Stimulated activated CD4-positive, alpha-beta T cell treated with anti-CD3 and anti-CD28 coated beads, Interleukin-4, amount 100 ng/mL, for 1 hour (primary cell): ENCODE measurements around the gene GPR180.
"Not testable (repeated sequence)": the region's sequence is repeated elsewhere in the genome, so short reads cannot be mapped to it uniquely, and the experiment has no call there.

ENCODE experiments used
- DNase-seq: peaks from one replicate; pipeline ENCODE4 v3.0.0-alpha.2; 2020

Gene GPR180

DNA sequence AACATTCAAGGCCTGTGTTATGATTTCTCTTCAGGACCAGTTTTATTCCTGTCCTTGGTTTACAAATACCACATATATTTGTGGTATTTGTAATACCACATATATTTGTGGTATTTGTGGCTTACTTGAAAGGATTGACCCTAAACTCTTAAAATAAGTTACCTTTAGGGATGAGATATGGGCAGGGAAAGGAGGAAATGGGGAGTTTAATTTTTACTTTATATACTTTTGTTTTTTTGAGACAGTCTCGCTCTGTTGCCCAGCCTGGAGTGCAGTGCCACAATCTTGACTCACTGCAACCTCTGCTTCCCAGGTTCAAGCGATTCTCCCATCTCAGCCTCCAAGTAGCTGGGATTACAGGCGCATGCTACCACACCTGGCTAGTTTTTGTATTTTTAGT is 3.4 kb upstream of the GPR180 start:
- no peak for DNase-seq

GRCh38 chr13:94599877-94600276 is 1.8 kb upstream of the GPR180 start:
- DNase-seq = no peak

GRCh38 chr13:94602467-94602866 is 810 bp downstream of the GPR180 start:
- DNase-seq = no peak

DNA sequence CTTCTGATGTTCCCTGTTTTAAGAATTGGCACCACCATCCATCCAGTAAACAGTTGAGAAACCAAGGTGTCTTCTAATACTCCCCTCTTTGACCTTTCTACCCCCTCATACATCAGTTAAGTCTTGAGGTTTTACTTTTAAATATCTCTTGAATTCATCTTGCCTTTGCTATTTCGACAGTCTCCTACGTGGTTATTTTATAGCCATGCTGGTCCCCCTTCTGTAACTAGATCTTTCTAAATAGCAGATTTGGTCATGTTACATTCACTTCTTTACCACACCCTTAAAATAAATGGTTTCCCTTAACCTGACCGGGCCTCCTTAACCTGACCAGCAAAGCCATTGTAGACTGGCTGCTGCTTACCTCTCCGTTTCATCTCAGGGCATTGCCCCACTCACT is 5.4 kb downstream of the GPR180 start:
- no peak for DNase-seq

- no peak for DNase-seq
Measured at GRCh38 chr13:94607939-94608338, 6.3 kb downstream of the GPR180 start.

GRCh38 chr13:94608586-94608985 is 6.9 kb downstream of the GPR180 start:
- no peak for DNase-seq

DNA sequence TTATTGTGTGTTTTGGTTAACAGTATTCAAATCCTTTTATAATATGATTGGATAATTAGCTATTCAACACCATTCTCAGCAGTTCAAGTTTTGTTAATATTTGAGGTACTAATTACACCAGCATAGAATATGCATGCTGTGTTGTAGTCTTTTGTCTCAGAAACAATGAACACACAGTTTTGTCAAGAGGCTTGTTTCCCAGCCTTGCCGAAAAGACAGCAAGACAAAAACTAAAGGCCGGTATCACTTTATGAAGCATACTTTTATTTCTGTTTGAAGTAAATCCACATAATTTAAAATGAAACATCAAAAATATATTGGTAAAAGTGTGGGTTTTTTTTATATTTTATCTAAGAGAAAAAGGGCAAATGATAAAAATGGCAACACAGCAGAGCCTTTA is 7.5 kb downstream of the GPR180 start:
- DNase-seq = no peak

- no peak for DNase-seq
Measured at GRCh38 chr13:94610475-94610874, 8.8 kb downstream of the GPR180 start.

- DNase-seq = no peak
Measured at GRCh38 chr13:94612050-94612449, 10.4 kb downstream of the GPR180 start.

- DNase-seq = no peak
Measured at GRCh38 chr13:94613051-94613450, 11.4 kb downstream of the GPR180 start.

DNA sequence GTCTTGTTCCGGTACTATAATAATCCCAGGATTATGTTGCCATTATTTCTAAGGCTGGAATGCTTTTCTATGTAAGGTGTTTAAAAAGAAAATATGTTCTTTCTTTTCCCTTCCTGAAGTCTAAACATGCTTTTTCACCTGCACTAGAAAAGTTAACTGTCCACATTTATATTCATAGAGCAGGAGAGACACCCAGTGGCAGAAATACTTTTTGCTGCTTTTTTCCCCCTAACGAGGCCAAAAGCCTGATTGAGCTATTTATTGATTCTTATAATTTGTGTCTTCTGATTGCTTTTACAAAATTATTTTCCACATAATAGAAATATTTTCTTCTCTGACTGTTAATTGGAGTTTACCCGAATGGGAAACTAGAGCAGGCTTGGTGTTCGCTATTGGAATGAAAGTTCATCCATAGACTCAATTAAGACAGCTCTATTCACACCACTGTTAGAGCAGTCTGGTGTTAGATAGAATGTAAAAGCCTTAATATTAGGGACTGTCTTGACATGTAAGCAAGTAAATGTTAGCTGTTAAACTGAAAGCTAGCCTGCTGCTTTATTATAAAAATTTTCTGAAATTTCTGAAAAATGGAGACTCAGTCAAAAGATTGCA is 15.8 kb downstream of the GPR180 start:
- no peak for DNase-seq

DNA sequence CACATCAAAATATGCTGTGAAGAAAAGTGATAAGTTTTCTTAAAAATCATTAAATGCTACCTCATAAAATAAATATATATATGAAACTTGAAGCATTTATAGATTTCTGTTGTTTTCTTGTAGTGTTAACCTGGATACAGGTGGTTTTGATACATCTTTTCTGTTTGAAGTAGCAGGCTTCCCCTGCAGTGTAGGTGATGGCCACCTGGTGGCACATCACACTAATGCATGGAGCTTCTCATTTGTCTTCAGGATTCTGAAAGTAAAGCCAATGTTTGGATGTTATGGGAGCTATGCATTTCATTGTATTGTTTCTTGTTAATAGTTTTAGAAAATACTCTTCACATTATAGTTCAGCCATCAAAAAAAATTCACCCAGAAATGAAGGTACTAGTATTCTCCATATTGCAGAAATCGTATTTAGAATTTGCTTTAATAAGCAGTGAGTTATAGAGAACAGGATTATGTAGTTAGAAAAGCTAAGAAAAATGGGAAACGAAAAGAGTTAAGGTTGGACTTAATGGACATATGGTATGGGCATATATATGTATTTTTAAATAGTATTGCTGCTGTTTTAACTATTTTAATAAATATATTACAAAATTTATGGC is 18.7 kb downstream of the GPR180 start:
- peak; percentile 24 for DNase-seq

GRCh38 chr13:94622344-94622743 is 20.7 kb downstream of the GPR180 start:
- no peak for DNase-seq

- DNase-seq = no peak
Measured at GRCh38 chr13:94623316-94623715, 21.7 kb downstream of the GPR180 start.

- DNase-seq = no peak
Measured at GRCh38 chr13:94630858-94631257, 29.2 kb downstream of the GPR180 start.

GRCh38 chr13:94632226-94632980 is 30.7 kb downstream of the GPR180 start:
- no peak for DNase-seq

DNA sequence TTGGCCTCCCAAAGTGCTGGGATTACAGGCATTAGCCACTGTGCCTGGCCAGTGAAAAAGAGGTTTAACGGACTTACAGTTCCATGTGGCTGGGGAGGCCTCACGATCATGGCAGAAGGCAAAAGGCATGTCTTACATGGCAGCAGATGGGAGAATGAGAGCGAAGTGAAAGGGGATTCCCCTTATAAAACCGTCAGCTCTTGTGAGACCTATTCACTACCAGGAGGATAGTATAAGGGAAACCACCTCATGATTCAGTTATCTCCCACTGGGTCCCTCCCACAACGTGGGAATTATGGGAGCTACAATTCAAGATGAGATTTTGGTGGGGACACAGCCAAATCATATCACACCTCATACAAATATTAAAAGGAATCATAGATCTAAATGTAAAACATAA is 34.4 kb downstream of the GPR180 start:
- not testable (repeated sequence) for DNase-seq

DNA sequence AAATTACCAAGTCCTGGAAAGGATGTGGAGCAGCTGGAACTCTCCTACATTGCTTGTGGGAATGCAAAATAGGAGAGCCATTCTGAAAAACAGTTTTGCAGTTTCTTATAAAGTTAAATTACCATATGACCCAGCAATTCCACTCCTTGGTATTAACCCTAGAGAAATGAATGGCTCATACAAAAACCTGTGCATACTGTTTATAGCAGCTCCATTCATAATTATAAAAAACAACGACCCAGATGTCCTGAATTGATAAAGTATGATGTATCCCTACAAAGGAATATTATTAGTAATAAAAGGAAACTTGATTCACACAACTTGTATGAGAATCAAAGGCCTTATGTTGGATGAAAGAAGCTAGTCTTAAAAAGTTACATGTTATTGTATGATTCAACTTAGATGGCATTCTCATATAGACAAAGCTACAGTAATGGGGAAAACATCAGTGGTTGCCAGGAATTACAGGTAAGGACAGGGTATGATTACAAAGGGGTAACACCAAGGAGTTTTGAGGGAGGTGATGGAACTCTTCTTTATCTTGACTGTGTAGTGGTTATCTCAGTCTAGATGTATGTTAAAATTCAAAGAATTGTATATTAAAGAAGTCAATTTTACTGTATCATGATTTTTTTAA is 35.4 kb downstream of the GPR180 start:
- no peak for DNase-seq

GRCh38 chr13:94637677-94638076 is 36.0 kb downstream of the GPR180 start:
- not testable (repeated sequence) for DNase-seq

DNA sequence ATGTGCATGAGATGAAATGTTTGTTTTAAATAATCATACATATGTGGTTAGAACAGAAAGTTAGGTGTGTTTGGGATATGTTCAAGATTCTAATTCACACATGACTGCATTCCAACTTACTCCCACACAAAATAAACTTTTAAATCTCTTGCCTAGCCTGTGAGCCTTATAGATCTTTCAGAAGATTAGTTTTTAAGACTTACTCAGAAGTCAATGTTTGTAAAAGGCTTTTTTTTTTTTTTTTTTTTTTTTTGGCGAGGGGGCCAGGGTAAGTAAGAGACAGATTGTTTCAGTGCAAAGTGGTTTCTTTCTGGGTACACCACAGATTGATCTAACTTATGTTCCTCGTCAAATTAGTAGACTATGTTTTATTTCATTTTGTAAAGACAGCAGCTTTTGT is 39.1 kb downstream of the GPR180 start:
- no peak for DNase-seq

- DNase-seq = no peak
Measured at GRCh38 chr13:94641409-94641941, 39.8 kb downstream of the GPR180 start.

DNA sequence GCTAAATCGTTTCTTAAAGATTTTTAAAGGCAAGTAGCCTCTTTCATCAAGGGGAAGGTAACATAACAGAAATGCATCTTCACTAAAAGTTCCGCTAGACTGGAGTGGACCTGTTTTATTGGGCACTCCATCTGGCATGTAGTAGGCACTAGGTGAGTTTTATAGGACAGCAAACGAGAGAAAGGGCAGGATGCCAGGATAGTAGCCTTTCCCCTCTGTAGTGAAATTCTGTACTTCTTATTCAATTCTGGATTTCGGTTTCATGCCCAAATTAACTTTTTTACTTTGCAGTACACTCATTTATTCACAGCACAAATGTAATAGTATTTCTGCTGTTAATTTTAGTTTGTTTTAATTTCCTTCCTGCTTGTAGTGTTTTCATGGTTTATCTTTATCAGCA is 45.2 kb downstream of the GPR180 start:
- no peak for DNase-seq

DNA sequence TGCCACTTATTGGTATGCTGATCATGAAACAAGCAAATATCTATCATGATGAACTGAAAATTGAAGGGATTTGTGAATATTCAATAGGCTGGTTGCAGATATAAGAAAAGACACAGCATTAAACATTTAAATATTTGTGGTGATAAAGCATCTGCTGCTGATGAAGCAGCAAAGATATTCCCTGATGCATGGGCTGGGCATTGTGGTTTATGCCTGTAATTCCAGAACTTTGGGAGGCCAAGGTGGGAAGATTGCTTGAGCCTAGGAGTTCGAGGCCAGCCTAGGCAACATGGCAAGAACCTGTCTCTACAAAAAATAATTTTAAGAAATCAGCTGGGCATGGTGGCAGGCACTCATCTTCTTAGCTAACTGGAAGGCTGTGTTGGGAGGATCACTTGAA is 54.5 kb downstream of the GPR180 start:
- DNase-seq = no peak

- peak; percentile 18 for DNase-seq
Measured at GRCh38 chr13:94656766-94657165, 55.1 kb downstream of the GPR180 start.
